HG03575 (cell line): ENCODE results near the gene OPN4.

Experiments used
- ATAC-seq: cut with Tn5 transposase; IDR thresholded peaks from one replicate; pipeline ENCODE4 v1.9.1; 2021; ENCODE audit not compliant: unreplicated experiment, insufficient number of reproducible peaks, low FRiP score; ENCODE audit errors: extremely low read depth

OPN4 gene

GRCh38 chr10:86709396-86710185, 55.2 kb downstream of the OPN4 start:
- no peak for ATAC-seq

DNA sequence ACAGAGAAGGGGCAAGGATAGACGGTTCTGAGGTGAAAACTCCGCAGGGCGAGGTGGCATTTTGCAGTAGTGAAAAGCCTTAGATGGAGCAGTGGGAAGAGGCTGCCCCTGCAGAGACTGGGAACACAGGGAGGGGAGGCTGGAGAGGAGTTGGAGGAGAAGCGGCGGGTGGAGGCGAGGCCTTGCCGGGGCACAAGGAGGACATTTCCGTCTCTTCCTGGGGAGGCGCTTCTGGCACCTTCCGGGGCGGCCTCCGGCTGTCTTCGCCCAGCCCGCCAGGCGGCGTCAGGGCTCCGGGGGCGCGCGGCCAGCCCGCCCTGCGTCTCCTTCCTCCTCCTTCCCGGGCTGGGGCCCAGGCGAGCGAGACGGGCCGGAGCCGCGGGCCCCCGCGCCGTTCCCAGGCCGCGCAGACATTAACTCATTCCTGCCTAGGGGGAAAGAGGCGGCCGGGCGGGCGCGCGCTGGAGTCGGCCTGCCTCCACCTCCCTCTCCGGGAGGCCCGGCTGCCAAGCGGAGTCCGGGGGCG, 56.7 kb downstream of the OPN4 start:
- ATAC-seq, result no peak

GRCh38 chr10:86711513-86712316, 57.4 kb downstream of the OPN4 start:
- ATAC-seq, result no peak

GRCh38 chr10:86712317-86712707, 58.0 kb downstream of the OPN4 start:
- ATAC-seq, result no peak

- no peak for ATAC-seq
These were observed 60.9 kb downstream of the OPN4 start for GRCh38 chr10:86715156-86715795.

GRCh38 chr10:86715836-86716235, 61.5 kb downstream of the OPN4 start:
- no peak for ATAC-seq
